Measurements from ENCODE around the gene MUC4. TPM values are rescaled to one million over a fixed set of nuclear protein-coding genes. Genes with fewer than 3 reads are reported as not detected.
A peak's percentile ranks its signal among the peaks of the same experiment; 100 is the strongest.
"Not testable (repeated sequence)": the region's sequence is repeated elsewhere in the genome, so short reads cannot be mapped to it uniquely, and the experiment has no call there.

Gene MUC4
- total and polyA plus RNA-seq, 2 experiments from 2014 or later: 1.3 TPM

DNA sequence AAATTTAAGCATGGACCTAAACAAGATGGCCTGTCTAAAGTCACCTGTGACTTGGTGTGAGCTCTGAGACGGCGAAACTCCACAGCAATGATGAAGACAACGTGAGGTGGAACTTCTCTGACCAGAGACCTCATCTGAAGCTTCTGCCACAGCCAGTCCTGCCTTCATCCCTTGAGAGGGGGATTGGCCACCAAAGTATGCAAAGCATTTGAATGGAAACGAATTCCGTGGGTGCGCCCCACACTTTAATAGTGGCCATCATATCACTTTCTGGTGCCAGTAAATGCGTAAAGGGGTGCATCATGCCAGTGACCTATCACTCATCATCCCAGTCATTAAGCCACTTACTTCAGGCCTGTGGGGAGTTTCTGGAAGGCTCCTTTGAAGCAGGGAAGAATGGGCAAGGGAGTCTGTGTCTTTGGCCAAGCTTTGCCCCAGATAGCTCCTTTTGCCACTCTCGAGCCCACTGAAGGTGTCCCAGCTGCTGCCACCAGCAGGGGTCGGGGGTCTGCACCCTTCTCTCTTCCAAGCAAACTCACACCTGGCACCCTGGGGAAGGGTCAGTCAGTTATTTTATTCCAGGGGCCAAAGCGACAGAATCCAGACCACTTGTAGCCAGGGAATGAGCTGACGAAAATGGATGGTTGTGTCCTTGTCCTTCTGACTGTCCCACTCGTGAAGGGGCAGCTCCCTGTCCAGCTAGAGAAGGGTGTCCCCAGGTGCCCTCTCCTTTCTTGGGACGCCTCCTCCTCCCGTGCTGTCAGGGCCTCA is 73.3 kb downstream of the MUC4 start:
- no peak for TF ChIP-seq ZNF331 (CRISPR knock-in tag; IDR thresholded peaks at IDR 0.05; ENCODE audit: low read depth)
- peak; percentile 15 to 38; a peak in 2 of 4 replicates for TF ChIP-seq CTCF (conservative IDR thresholded peaks at IDR 0.05; ENCODE audit: low read depth in 2 of 2)
- no peak for TF ChIP-seq NANOG (IDR thresholded peaks at IDR 0.05; ENCODE audit: borderline replicate concordance)
- Histone ChIP-seq H2AFZ (no peak overlapping the region), H3K27me3 (ENCODE audit: insufficient read depth) (no peaks in the 10 kb centered on the region), H3F3A (replicated peaks; ENCODE audit: low read depth) (no peaks in the 10 kb centered on the region), H3K79me2 (replicated peaks; ENCODE audit: insufficient read depth) (no peaks in the 10 kb centered on the region), H3K4me1 (ENCODE audit: insufficient read depth) (no peaks in the 10 kb centered on the region), H3K9me2 (ENCODE audit: insufficient read depth) (no peaks in the 10 kb centered on the region), H4K20me1 (replicated peaks; ENCODE audit: insufficient read depth) (no peaks in the 10 kb centered on the region), H3K27ac (ENCODE audit: low read depth) (no peak overlapping the region), H3K4me3 (no peak overlapping the region), H3K36me3 (ENCODE audit: insufficient read depth) (no peaks in the 10 kb centered on the region), H3K4me2 (no peak overlapping the region)
- Mint-ChIP-seq H3K36me3 (ENCODE audit: low read depth) (no peaks in the 10 kb centered on the region), H3K9me3 (no peaks in the 10 kb centered on the region), H3K4me1 (no peaks in the 10 kb centered on the region), H3K4me3 (no peak overlapping the region), H3K27me3 (ENCODE audit: insufficient read depth, low read depth, poor library complexity) (peaks cover 11% of the 10 kb centered on the region), H3K27ac (no peak overlapping the region)
- ATAC-seq (no peak), DNase-seq (ENCODE audit: low spot score) (no peak)

DNA sequence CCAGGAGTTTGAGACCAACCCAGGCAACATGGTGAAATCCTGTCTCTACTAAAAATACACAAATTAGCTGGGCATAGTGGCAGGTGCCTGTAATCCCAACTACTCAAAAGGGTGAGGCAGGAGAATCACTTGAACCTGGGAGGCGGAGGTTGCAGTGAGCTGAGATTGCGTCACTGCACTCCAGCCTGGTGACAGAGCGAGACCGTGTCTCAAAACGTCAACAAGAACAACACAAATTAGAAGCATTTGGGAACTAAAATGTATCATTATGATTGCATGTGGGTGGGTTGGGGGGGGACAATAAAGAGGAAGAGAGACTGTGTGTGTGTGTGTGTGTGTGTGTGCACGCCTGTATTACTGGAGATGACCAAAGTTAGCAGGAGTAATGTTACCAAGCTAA is 73.9 kb downstream of the MUC4 start:
- H3K9me2 ChIP-seq (ENCODE audit: insufficient read depth); H3K79me2 ChIP-seq (replicated peaks; ENCODE audit: insufficient read depth); H3K27ac ChIP-seq (ENCODE audit: low read depth); H3K36me3 ChIP-seq (ENCODE audit: insufficient read depth); H3K4me1 ChIP-seq (ENCODE audit: insufficient read depth); H3K27me3 ChIP-seq (ENCODE audit: insufficient read depth); DNase-seq (ENCODE audit: low spot score); H4K20me1 ChIP-seq (replicated peaks; ENCODE audit: insufficient read depth); ATAC-seq; H3K4me2 ChIP-seq; H3K4me1 Mint-ChIP-seq; H3F3A ChIP-seq (replicated peaks; ENCODE audit: low read depth); H3K36me3 Mint-ChIP-seq (ENCODE audit: low read depth); H3K27ac Mint-ChIP-seq; H2AFZ ChIP-seq; H3K4me3 Mint-ChIP-seq; H3K4me3 ChIP-seq; H3K9me3 Mint-ChIP-seq: not testable (repeated sequence)
- peaks cover 12% of the 10 kb centered on the region for H3K27me3 Mint-ChIP-seq (ENCODE audit: insufficient read depth, low read depth, poor library complexity)

- Histone ChIP-seq H3K4me2 (no peak overlapping the region), H3K27me3 (ENCODE audit: insufficient read depth) (no peaks in the 10 kb centered on the region), H3K4me1 (ENCODE audit: insufficient read depth) (no peaks in the 10 kb centered on the region), H3K36me3 (ENCODE audit: insufficient read depth) (no peaks in the 10 kb centered on the region), H3F3A (replicated peaks; ENCODE audit: low read depth) (no peaks in the 10 kb centered on the region), H3K27ac (ENCODE audit: low read depth) (no peak overlapping the region), H3K4me3 (no peak overlapping the region), H3K9me2 (ENCODE audit: insufficient read depth) (no peaks in the 10 kb centered on the region), H4K20me1 (replicated peaks; ENCODE audit: insufficient read depth) (no peaks in the 10 kb centered on the region), H3K79me2 (replicated peaks; ENCODE audit: insufficient read depth) (no peaks in the 10 kb centered on the region), H2AFZ (no peak overlapping the region)
- no peak for ATAC-seq
- no peak for TF ChIP-seq EZH2 (IDR thresholded peaks at IDR 0.05; ENCODE audit: low read depth, unreplicated experiment)
- peak in 1 of 2 experiments; percentile 27; a peak in 1 of 4 replicates for TF ChIP-seq CTCF (conservative IDR thresholded peaks at IDR 0.05; ENCODE audit: low read depth in 2 of 2)
- DNase-seq (ENCODE audit: low spot score): no peak
- no peaks in the 10 kb centered on the region for H3K9me3 Mint-ChIP-seq
- no peak overlapping the region for H3K4me3 Mint-ChIP-seq
- no peaks in the 10 kb centered on the region for H3K36me3 Mint-ChIP-seq (ENCODE audit: low read depth)
- H3K27me3 Mint-ChIP-seq (ENCODE audit: insufficient read depth, low read depth, poor library complexity): peaks cover 12% of the 10 kb centered on the region
- no peak overlapping the region for H3K27ac Mint-ChIP-seq
- no peaks in the 10 kb centered on the region for H3K4me1 Mint-ChIP-seq
Measured at GRCh38 chr3:195736866-195737490, 74.8 kb downstream of the MUC4 start.
